SK-N-SH (cell line): ENCODE data around the gene CBLN1. TPM values are rescaled to one million over a fixed set of nuclear protein-coding genes. Genes with fewer than 3 reads are reported as not detected.

ENCODE experiments used
- CTCF ChIA-PET: fragments of 300-600, 350-600 bp; formaldehyde crosslinking; extraction: SDS; loops from one replicate; lab custom pipeline; 2021; lab: Yijun Ruan, JAX
- POLR2A ChIA-PET: fragments of 350-600 bp; sonication (Branson Sonifier 250); formaldehyde crosslinking; extraction: SDS; loops from one replicate; lab custom pipeline; 2020; ENCODE audit warnings: antibody characterized with exemption, inconsistent platforms; lab: Yijun Ruan, JAX
- DNase-seq: peaks from one replicate; pipeline ENCODE4 v3.0.0; 2012
- H2AFZ ChIP-seq: fragments of 200-600 bp; sonication (generic); 2 replicates; pipeline ENCODE4 v1.8.1; 2016; ENCODE audit warnings: antibody characterized with exemption, mild to moderate bottlenecking, low read depth
- H3F3A ChIP-seq: fragments of 200-600 bp; sonication (generic); replicated peaks from 2 replicates; pipeline ENCODE3; 2016; ENCODE audit warnings: antibody characterized with exemption, mild to moderate bottlenecking; ENCODE audit not compliant: insufficient read depth
- H3K27ac ChIP-seq, 2 experiments: fragments of 200-500 bp in 1 of 2; fragments of 200-600 bp in 1 of 2; sonication (Bioruptor generic) in 1 of 2; sonication (generic), shearing (Covaris generic) in 1 of 2; 2 replicates each; pipeline versions ENCODE4 v1.5.1 to v1.6.1; 2014 to 2016; ENCODE audit warnings: low read depth in 2 of 2, inconsistent platforms in 1 of 2, low read length in 1 of 2, mild to moderate bottlenecking in 1 of 2, mixed read lengths in 1 of 2
- H3K27me3 ChIP-seq: fragments of 200-600 bp; sonication (generic), shearing (Covaris generic); 2 replicates; pipeline ENCODE4 v1.6.1; 2016; ENCODE audit warnings: mixed run types; ENCODE audit not compliant: insufficient read depth
- H3K36me3 ChIP-seq, 2 experiments: fragments of 200-500 bp in 1 of 2; fragments of 200-600 bp in 1 of 2; sonication (Bioruptor generic) in 1 of 2; sonication (generic) in 1 of 2; replicated peaks in 1 of 2; 2 replicates each; pipeline versions ENCODE3 to v1.5.1; 2014 to 2016; ENCODE audit warnings: low read length in 1 of 2, mild to moderate bottlenecking in 1 of 2; ENCODE audit not compliant: insufficient read depth in 2 of 2, control insufficient read depth in 1 of 2
- H3K4me1 ChIP-seq, 2 experiments: fragments of 200-500 bp in 1 of 2; fragments of 200-600 bp in 1 of 2; sonication (Bioruptor generic) in 1 of 2; sonication (generic), shearing (Covaris generic) in 1 of 2; 2 replicates each; pipeline versions ENCODE4 v1.5.1 to v1.6.1; 2014 to 2016; ENCODE audit warnings: low read depth in 1 of 2, low read length in 1 of 2, mixed run types in 1 of 2; ENCODE audit not compliant: insufficient read depth in 2 of 2, control insufficient read depth in 1 of 2
- H3K4me2 ChIP-seq: fragments of 200-600 bp; sonication (generic), shearing (Covaris generic); 2 replicates; pipeline ENCODE4 v1.6.1; 2017; ENCODE audit warnings: mixed run types
- H3K4me3 ChIP-seq, 2 experiments: fragments of 200-500 bp in 1 of 2; fragments of 200-600 bp in 1 of 2; sonication (Bioruptor generic) in 1 of 2; sonication (generic), shearing (Covaris generic) in 1 of 2; 2 replicates each; pipeline versions ENCODE4 v1.5.1 to v1.8.1; 2014 to 2016; ENCODE audit warnings: low read depth in 2 of 2, inconsistent platforms in 1 of 2, low read length in 1 of 2, mild to moderate bottlenecking in 1 of 2, mixed read lengths in 1 of 2, moderate library complexity in 1 of 2
- H3K79me2 ChIP-seq: fragments of 200-600 bp; sonication (generic); 2 replicates; pipeline ENCODE4 v1.8.1; 2017; ENCODE audit warnings: mild to moderate bottlenecking; ENCODE audit not compliant: insufficient read depth
- H3K9ac ChIP-seq: fragments of 200-600 bp; sonication (generic); 2 replicates; pipeline ENCODE4 v1.6.1; 2017; ENCODE audit warnings: mixed run types
- H3K9me2 ChIP-seq: fragments of 200-600 bp; sonication (generic); 2 replicates; pipeline ENCODE4 v1.6.1; 2017; ENCODE audit warnings: mixed run types
- H3K9me3 ChIP-seq: fragments of 200-600 bp; sonication (generic); 2 replicates; pipeline ENCODE4 v1.6.1; 2017; ENCODE audit warnings: mixed run types, mild to moderate bottlenecking, moderate library complexity
- H4K20me1 ChIP-seq: fragments of 200-600 bp; sonication (generic); 2 replicates; pipeline ENCODE4 v1.6.1; 2017; ENCODE audit warnings: mild to moderate bottlenecking, mixed run types; ENCODE audit not compliant: insufficient read depth
- CHD2 ChIP-seq: fragments of 150-350 bp; IDR thresholded peaks from 2 replicates; pipeline ENCODE4 v1.6.1; 2018; ENCODE audit warnings: low read length; ENCODE audit not compliant: partially characterized antibody
- EP300 ChIP-seq, 2 experiments: IDR thresholded peaks; 2 replicates each; pipeline versions ENCODE4 v1.4.0 to v1.6.1; 2012; ENCODE audit warnings: borderline replicate concordance in 1 of 2, low read depth in 1 of 2, low read length in 1 of 2
- EZH2phosphoT487 ChIP-seq: fragments of 200-600 bp; sonication (generic); IDR thresholded peaks from 2 replicates; pipeline ENCODE4 v1.6.1; 2017; ENCODE audit warnings: low read depth, mixed run types, mild to moderate bottlenecking, antibody characterized with exemption, moderate library complexity, borderline replicate concordance
- FOXM1 ChIP-seq: IDR thresholded peaks from 2 replicates; pipeline ENCODE4 v1.4.0; 2012; ENCODE audit warnings: low read depth, mild to moderate bottlenecking
- GATA2 ChIP-seq: sonication (generic); formaldehyde crosslinking; IDR thresholded peaks from 2 replicates; pipeline ENCODE4 v1.5.0; 2020; ENCODE audit warnings: mild to moderate bottlenecking, missing genetic modification reagents
- MXI1 ChIP-seq: IDR thresholded peaks from 2 replicates; pipeline ENCODE4 v1.6.1; 2012; ENCODE audit warnings: mild to moderate bottlenecking, low read depth, low read length, improper control_type of control experiment
- NFIC ChIP-seq: IDR thresholded peaks from 2 replicates; pipeline ENCODE4 v1.4.0; 2012; ENCODE audit warnings: borderline replicate concordance
- POLR2AphosphoS5 ChIP-seq: IDR thresholded peaks from 2 replicates; pipeline ENCODE4 v1.6.1; 2012; ENCODE audit warnings: low read depth, low read length
- RAD21 ChIP-seq: IDR thresholded peaks from 2 replicates; pipeline ENCODE4 v1.6.1; 2012; ENCODE audit warnings: mild to moderate bottlenecking, low read length
- RFX5 ChIP-seq: IDR thresholded peaks from 2 replicates; pipeline ENCODE4 v1.6.1; 2012; ENCODE audit warnings: mild to moderate bottlenecking, improper control_type of control experiment, low read length
- RXRA ChIP-seq: IDR thresholded peaks from 2 replicates; pipeline ENCODE4 v1.4.0; 2012; ENCODE audit warnings: low read depth, mild to moderate bottlenecking, borderline replicate concordance
- SIN3A ChIP-seq: IDR thresholded peaks from 2 replicates; pipeline ENCODE4 v1.6.1; 2012; ENCODE audit warnings: low read depth, mild to moderate bottlenecking, low read length, moderate library complexity, borderline replicate concordance
- SMC3 ChIP-seq: IDR thresholded peaks from 2 replicates; pipeline ENCODE4 v1.6.1; 2012; ENCODE audit warnings: low read depth, low read length, improper control_type of control experiment
- TAF1 ChIP-seq: IDR thresholded peaks from 2 replicates; pipeline ENCODE4 v1.6.1; 2012; ENCODE audit warnings: low read depth, mild to moderate bottlenecking, low read length, moderate library complexity, borderline replicate concordance
- TCF12 ChIP-seq: IDR thresholded peaks from 2 replicates; pipeline ENCODE4 v1.4.0; 2012
- TEAD4 ChIP-seq: IDR thresholded peaks from 2 replicates; pipeline ENCODE4 v1.4.0; 2012; ENCODE audit warnings: mild to moderate bottlenecking, borderline replicate concordance; ENCODE audit not compliant: insufficient read depth
- YY1 ChIP-seq: IDR thresholded peaks from 2 replicates; pipeline ENCODE4 v1.4.0; 2012; ENCODE audit warnings: low read depth, mild to moderate bottlenecking
- WGBS: methylation state at CpG from one replicate; pipeline ENCODE4 v1.1.6; 2017; ENCODE audit warnings: low lambda C conversion rate; 5-methylcytosine and 5-hydroxymethylcytosine counted together
- polyA plus RNA-seq, 3 experiments: library from polyadenylated mRNA; depleted of rRNA; stranded (reverse); fragments of >200 nt; gene quantifications; 2 replicates each; pipeline ENCODE4 v1.2.3, GENCODE V29; 2012
- TF ChIP-seq, protein P1 (sequence below): IDR thresholded peaks from 2 replicates; pipeline ENCODE4 v1.6.1; 2012; ENCODE audit warnings: mild to moderate bottlenecking, low read depth, low read length, moderate library complexity
- TF ChIP-seq, protein P2 (sequence below): IDR thresholded peaks from 2 replicates; pipeline ENCODE4 v1.4.0; 2012; ENCODE audit warnings: low read depth
- TF ChIP-seq, protein P3 (sequence below): fragments of 150-350 bp; IDR thresholded peaks from 2 replicates; pipeline ENCODE4 v1.6.1; 2017; ENCODE audit warnings: antibody characterized with exemption, low read length, low read depth, borderline replicate concordance

The CBLN1 gene
- polyA plus RNA-seq, 1 of the 3 experiments (the other 2 are of a cell fraction), result not detected

DNA sequence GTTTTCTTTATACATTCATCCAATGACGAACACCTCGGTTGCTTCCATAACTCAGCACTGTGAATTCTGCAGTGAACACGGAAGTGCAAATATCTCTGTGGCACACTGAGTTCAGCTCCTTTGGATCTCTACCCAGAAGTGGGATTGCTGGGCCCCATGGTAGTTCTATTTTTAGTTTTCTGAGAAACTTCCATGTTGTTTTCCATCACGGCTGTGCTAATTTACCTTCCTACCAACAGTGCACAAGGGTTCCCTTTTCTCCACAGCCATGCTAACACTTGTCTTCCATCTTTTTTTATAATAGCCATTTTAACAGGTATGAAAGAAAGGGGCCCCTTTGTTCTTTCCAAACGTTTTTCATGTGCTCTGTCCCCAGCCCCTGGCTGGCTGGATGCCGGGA lies 30.2 kb upstream of the CBLN1 start:
- CTCF ChIA-PET, result interaction anchor here (1.1 to 1.3 kb wide), 2 partner anchors 12 to 29 kb away, joined by 3 to 4 read pairs; no protein-coding TSS in a partner anchor
- Histone ChIP-seq H3K4me3 (no peak overlapping the region), H3K4me1 (no peaks in the 10 kb centered on the region), H3K9ac (no peak overlapping the region), H3K79me2 (no peaks in the 10 kb centered on the region), H4K20me1 (no peaks in the 10 kb centered on the region), H3K9me2 (no peaks in the 10 kb centered on the region), H3K4me2 (no peak overlapping the region), H3K36me3 (no peaks in the 10 kb centered on the region), H2AFZ (no peak overlapping the region), H3K9me3 (no peaks in the 10 kb centered on the region), H3K27me3 (no peaks in the 10 kb centered on the region), H3K27ac (no peak overlapping the region), H3F3A (no peaks in the 10 kb centered on the region)
- DNase-seq, result no peak
- WGBS, result 32% methylated on average over 6 of the region's 6 CpGs
- POLR2A ChIA-PET, result no interaction called here
- TF ChIP-seq, protein P1, sequence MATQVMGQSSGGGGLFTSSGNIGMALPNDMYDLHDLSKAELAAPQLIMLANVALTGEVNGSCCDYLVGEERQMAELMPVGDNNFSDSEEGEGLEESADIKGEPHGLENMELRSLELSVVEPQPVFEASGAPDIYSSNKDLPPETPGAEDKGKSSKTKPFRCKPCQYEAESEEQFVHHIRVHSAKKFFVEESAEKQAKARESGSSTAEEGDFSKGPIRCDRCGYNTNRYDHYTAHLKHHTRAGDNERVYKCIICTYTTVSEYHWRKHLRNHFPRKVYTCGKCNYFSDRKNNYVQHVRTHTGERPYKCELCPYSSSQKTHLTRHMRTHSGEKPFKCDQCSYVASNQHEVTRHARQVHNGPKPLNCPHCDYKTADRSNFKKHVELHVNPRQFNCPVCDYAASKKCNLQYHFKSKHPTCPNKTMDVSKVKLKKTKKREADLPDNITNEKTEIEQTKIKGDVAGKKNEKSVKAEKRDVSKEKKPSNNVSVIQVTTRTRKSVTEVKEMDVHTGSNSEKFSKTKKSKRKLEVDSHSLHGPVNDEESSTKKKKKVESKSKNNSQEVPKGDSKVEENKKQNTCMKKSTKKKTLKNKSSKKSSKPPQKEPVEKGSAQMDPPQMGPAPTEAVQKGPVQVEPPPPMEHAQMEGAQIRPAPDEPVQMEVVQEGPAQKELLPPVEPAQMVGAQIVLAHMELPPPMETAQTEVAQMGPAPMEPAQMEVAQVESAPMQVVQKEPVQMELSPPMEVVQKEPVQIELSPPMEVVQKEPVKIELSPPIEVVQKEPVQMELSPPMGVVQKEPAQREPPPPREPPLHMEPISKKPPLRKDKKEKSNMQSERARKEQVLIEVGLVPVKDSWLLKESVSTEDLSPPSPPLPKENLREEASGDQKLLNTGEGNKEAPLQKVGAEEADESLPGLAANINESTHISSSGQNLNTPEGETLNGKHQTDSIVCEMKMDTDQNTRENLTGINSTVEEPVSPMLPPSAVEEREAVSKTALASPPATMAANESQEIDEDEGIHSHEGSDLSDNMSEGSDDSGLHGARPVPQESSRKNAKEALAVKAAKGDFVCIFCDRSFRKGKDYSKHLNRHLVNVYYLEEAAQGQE, result no peak
- TF ChIP-seq RAD21, result no peak
- TF ChIP-seq NFIC, result no peak
- no peak for TF ChIP-seq FOXM1
- TF ChIP-seq GATA2, result no peak
- no peak for TF ChIP-seq RFX5
- no peak for TF ChIP-seq EZH2phosphoT487
- TF ChIP-seq TEAD4, result no peak
- TF ChIP-seq RXRA, result no peak
- TF ChIP-seq SMC3, result no peak
- no peak for TF ChIP-seq TAF1
- TF ChIP-seq, all 33 proteins: peak for 0

DNA sequence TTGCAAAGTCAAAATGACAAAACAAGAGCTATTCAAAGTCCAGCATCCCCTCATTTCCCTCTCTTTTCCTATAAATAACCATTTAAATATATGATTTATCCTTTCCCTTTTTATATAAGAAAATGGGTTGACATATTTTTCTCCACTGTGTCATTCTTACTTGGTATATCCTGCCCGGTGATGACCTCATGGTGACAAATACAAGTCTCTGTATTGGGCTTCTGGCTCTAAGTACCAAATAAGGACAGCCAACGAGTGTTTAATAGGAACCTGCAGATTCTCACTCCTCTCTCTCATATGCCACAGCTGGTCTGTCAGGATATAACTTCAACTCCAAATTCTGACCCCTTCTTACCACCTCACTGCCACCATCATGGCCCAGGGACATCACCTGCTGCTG lies 25.5 kb upstream of the CBLN1 start:
- POLR2A ChIA-PET, result no interaction called here
- no peaks in the 10 kb centered on the region for H3F3A ChIP-seq
- WGBS, result 7% methylated on average over 2 of the region's 2 CpGs

More for the DNA sequence above, 25.5 kb upstream of the CBLN1 start:
- Histone ChIP-seq H3K9me3 (no peaks in the 10 kb centered on the region), H3K27me3 (no peaks in the 10 kb centered on the region), H2AFZ (no peak overlapping the region), H4K20me1 (no peaks in the 10 kb centered on the region), H3K4me2 (no peak overlapping the region), H3K36me3 (no peaks in the 10 kb centered on the region), H3K4me1 (no peaks in the 10 kb centered on the region), H3K9me2 (no peaks in the 10 kb centered on the region), H3K27ac (no peak overlapping the region), H3K4me3 (no peak overlapping the region), H3K79me2 (no peaks in the 10 kb centered on the region), H3K9ac (no peak overlapping the region)
- TF ChIP-seq CHD2 (no peak), TCF12 (no peak), POLR2AphosphoS5 (no peak), SMC3 (no peak), MXI1 (no peak), EZH2phosphoT487 (no peak), TEAD4 (no peak), SIN3A (no peak), TAF1 (no peak), RXRA (no peak), EP300 (IDR thresholded peaks at IDR 0.05; ENCODE audit: borderline replicate concordance in 1 of 2, low read depth in 1 of 2, low read length in 1 of 2) (no peak), YY1 (no peak)
- TF ChIP-seq, protein P2, sequence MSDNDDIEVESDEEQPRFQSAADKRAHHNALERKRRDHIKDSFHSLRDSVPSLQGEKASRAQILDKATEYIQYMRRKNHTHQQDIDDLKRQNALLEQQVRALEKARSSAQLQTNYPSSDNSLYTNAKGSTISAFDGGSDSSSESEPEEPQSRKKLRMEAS, result no peak
- TF ChIP-seq, protein P3, sequence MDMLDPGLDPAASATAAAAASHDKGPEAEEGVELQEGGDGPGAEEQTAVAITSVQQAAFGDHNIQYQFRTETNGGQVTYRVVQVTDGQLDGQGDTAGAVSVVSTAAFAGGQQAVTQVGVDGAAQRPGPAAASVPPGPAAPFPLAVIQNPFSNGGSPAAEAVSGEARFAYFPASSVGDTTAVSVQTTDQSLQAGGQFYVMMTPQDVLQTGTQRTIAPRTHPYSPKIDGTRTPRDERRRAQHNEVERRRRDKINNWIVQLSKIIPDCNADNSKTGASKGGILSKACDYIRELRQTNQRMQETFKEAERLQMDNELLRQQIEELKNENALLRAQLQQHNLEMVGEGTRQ, result no peak
- CTCF ChIA-PET, result no interaction called here
- DNase-seq, result no peak
